NB4 (cell line): ENCODE data around the gene DMAC2L.
"Not testable (repeated sequence)": the region's sequence is repeated elsewhere in the genome, so short reads cannot be mapped to it uniquely, and the experiment has no call there.

Experiments used
- DNase-seq: peaks from one replicate; pipeline ENCODE4 v3.0.0; 2010; ENCODE audit warnings: low read depth
- H3K4me3 ChIP-seq: one replicate; pipeline ENCODE4 v1.5.1; 2011; ENCODE audit warnings: mild to moderate bottlenecking, low read depth, low read length, moderate library complexity
- MYC ChIP-seq: IDR thresholded peaks from 2 replicates; pipeline ENCODE4 v1.6.1; 2011; ENCODE audit warnings: low read depth, low read length
- POLR2A ChIP-seq: IDR thresholded peaks from 2 replicates; pipeline ENCODE4 v1.6.1; 2011; ENCODE audit warnings: mild to moderate bottlenecking; ENCODE audit not compliant: insufficient read length; ENCODE audit errors: extremely low read depth
- TF ChIP-seq, protein P1 (sequence below): IDR thresholded peaks from one replicate; pipeline ENCODE4 v1.5.1; 2012; ENCODE audit warnings: low read depth, low read length
- TF ChIP-seq, protein P2 (sequence below): IDR thresholded peaks from 2 replicates; pipeline ENCODE4 v1.6.1; 2011; ENCODE audit warnings: low read depth, low read length

The DMAC2L gene

DNA sequence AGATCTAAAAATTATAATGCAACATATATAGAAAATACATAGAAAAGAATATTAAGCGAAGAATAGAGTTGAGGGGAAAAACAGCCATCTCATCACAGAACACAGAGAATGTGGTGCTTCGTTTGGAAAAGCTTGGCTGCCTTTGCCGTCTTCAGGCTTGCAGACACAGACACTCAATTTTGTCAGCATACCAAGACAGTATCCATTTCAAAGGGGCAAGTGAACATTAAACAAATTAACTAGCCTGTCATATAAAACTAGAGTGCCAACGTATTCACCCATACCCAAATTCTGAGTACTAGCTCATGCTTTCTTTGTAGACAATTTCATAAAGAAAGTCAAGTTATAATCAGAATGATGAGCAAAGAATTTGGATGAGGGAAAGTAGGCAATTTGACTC is 40.5 kb downstream of the DMAC2L start:
- no peak for DNase-seq
- H3K4me3 ChIP-seq = no peak overlapping the region
- TF ChIP-seq, protein P1, sequence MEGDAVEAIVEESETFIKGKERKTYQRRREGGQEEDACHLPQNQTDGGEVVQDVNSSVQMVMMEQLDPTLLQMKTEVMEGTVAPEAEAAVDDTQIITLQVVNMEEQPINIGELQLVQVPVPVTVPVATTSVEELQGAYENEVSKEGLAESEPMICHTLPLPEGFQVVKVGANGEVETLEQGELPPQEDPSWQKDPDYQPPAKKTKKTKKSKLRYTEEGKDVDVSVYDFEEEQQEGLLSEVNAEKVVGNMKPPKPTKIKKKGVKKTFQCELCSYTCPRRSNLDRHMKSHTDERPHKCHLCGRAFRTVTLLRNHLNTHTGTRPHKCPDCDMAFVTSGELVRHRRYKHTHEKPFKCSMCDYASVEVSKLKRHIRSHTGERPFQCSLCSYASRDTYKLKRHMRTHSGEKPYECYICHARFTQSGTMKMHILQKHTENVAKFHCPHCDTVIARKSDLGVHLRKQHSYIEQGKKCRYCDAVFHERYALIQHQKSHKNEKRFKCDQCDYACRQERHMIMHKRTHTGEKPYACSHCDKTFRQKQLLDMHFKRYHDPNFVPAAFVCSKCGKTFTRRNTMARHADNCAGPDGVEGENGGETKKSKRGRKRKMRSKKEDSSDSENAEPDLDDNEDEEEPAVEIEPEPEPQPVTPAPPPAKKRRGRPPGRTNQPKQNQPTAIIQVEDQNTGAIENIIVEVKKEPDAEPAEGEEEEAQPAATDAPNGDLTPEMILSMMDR = no peak
- TF ChIP-seq, protein P2, sequence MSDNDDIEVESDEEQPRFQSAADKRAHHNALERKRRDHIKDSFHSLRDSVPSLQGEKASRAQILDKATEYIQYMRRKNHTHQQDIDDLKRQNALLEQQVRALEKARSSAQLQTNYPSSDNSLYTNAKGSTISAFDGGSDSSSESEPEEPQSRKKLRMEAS = no peak
- TF ChIP-seq POLR2A = no peak
- TF ChIP-seq MYC = no peak

DNA sequence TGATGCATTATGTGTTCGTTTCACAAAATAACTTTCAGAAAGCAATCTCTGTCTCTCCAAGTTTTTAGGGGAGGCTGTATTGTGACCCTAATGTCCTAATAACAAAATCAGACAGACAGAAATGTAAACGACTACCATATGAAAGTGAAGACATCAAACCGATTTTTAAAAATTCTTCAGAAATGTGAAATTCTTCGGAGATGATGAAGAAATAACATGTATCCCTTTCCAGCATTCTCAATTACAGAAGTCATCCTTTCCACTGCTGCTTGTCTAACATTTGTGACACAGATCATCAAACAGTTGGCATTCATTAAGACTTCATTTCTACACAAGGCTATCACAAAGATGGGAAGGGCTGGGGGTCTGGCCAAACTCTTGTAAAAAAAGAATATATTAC is 41.0 kb downstream of the DMAC2L start:
- no peak for DNase-seq
- TF ChIP-seq, protein P2 = no peak
- no peak for TF ChIP-seq MYC
- TF ChIP-seq, protein P1 = no peak
- no peak for TF ChIP-seq POLR2A
- H3K4me3 ChIP-seq = no peak overlapping the region

DNA sequence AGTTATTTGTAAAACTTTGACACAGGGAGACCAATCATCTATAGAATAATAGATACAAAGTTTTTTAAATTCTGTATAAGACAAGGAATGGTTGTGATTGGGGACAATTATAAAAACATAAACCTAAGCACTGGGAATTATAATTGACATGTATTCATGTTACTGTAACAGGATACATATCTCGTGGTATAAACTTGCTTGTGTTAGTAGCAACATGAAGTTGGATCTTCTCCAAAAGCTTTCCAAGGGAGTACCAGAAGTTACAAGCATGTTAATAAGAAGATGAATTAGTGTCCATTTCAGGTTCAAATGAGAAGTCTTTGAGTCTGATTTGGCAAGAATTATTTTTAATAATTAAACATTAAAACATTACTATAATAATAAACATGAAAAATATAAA is 42.4 kb downstream of the DMAC2L start:
- no peak overlapping the region for H3K4me3 ChIP-seq
- DNase-seq = no peak
- TF ChIP-seq, protein P2 = no peak
- TF ChIP-seq, protein P1 = no peak
- TF ChIP-seq MYC (no peak), POLR2A (no peak)

DNA sequence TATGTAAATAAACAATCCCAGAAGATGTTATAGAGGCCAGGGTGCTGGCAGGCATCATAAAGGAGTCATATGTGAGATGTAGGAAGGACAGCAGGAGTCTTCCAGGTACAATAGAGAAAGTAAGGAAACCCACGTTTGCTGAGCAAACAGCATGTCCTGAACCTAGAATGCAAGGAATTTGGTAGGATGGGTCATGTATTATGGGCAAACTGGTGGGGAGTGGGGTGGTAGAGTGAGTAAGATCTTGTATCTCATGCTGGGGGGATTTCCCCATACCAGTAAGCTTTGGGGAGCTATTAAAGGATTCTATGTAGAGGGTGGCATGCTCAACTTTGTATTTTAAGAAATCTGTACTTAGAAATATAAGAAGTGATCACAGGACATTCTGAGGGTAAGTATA is 43.6 kb downstream of the DMAC2L start:
- DNase-seq = no peak
- H3K4me3 ChIP-seq = no peak overlapping the region
- no peak for TF ChIP-seq POLR2A
- TF ChIP-seq MYC = no peak
- TF ChIP-seq, protein P1 = no peak
- TF ChIP-seq, protein P2 = no peak

DNA sequence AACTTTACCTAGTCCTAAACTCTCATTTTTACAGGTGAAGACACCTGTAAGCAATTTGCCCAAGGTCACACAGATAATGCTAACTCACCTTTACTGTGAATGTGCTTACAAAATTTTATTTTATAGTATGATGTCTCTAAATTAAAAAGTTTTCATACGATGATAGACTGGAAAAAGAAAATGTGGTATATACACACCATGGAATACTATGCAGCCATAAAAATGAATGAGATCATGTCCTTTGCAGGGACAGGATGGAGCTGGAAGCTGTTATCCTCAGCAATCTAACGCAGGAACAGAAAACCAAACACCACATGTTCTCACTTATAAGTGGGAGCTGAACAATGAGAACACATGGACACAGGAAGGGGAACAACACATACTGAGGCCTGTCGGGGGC is 44.2 kb downstream of the DMAC2L start:
- H3K4me3 ChIP-seq, DNase-seq: not testable (repeated sequence)

DNA sequence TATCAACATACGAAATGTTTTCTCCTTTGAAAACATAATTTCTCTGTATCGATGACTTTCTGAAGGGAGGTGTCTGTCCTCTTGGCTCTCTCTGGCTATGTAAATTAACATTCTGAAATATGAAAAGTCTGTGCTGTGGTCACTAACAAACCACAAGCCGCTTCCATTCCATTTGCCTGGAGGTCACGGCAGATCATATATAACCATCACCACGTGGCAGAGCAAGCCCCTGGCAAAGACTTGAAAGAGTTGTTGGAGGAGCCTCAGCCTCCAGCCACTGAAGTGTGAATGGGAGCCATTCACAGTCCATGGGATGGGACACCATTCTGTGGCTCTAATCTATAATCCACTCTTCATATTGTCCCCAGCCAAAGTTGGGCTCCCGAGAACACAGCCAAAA is 45.0 kb downstream of the DMAC2L start:
- TF ChIP-seq POLR2A (no peak), MYC (no peak)
- TF ChIP-seq, protein P2 = no peak
- TF ChIP-seq, protein P1 = no peak
- DNase-seq = no peak
- no peak overlapping the region for H3K4me3 ChIP-seq
